ENCODE measurements around the gene ODF2L. TPM values are rescaled to one million over a fixed set of nuclear protein-coding genes. Genes with fewer than 3 reads are reported as not detected.

Gene ODF2L
- total RNA-seq, 4 donors from 2014 or later, result 48.2 to 111 (median 64.7) TPM

GRCh38 chr1:86388777-86389176 is 7.3 kb downstream of the ODF2L start:
- DNase-seq, result no peak
- TF ChIP-seq CTCF (IDR thresholded peaks at IDR 0.05), result no peak
- TF ChIP-seq POLR2A (IDR thresholded peaks at IDR 0.05), result no peak
- no peaks in the 10 kb centered on the region for H3K9me3 ChIP-seq
- no peaks in the 10 kb centered on the region for H3K36me3 ChIP-seq
- no peaks in the 10 kb centered on the region for H3K27me3 ChIP-seq
- intact Hi-C loops (cut with DNase I), result no loop called here
- peaks cover 0 to 5% of the 10 kb centered on the region in 2 donors for H3K4me1 ChIP-seq
- H3K4me3 ChIP-seq (replicated peaks in 1 of 3), result no peak overlapping the region
- H3K27ac ChIP-seq, result no peak overlapping the region

GRCh38 chr1:86387916-86388627 is 8.1 kb downstream of the ODF2L start:
- Histone ChIP-seq H3K4me1 (peaks cover 0 to 5% of the 10 kb centered on the region in 2 donors), H3K9me3 (no peaks in the 10 kb centered on the region), H3K4me3 (replicated peaks in 1 of 3) (no peak overlapping the region), H3K27me3 (no peaks in the 10 kb centered on the region), H3K36me3 (no peaks in the 10 kb centered on the region), H3K27ac (no peak overlapping the region)
- 95 to 97% methylated on average over 3 of the region's 3 CpGs for WGBS, 2 donors
- intact Hi-C loops (cut with DNase I), result no loop called here
- DNase-seq, result no peak
- TF ChIP-seq CTCF (IDR thresholded peaks at IDR 0.05) (no peak), POLR2A (IDR thresholded peaks at IDR 0.05) (no peak)

- no peaks in the 10 kb centered on the region for H3K9me3 ChIP-seq
- H3K27ac ChIP-seq, result peak overlapping the region in 1 of 3 donors; percentile 5
Observed at GRCh38 chr1:86382878-86383277, 13.2 kb downstream of the ODF2L start.

GRCh38 chr1:86381223-86381622 is 14.9 kb downstream of the ODF2L start:
- intact Hi-C loops (cut with DNase I), result no loop called here
- Histone ChIP-seq H3K36me3 (no peaks in the 10 kb centered on the region), H3K9me3 (no peaks in the 10 kb centered on the region), H3K4me1 (no peaks in the 10 kb centered on the region), H3K27ac (no peak overlapping the region), H3K27me3 (no peaks in the 10 kb centered on the region), H3K4me3 (replicated peaks in 1 of 3) (no peak overlapping the region)
- TF ChIP-seq POLR2A (IDR thresholded peaks at IDR 0.05) (no peak), CTCF (IDR thresholded peaks at IDR 0.05) (no peak)
- WGBS, 2 donors, result 81 to 82% methylated on average over 4 of the region's 4 CpGs
- no peak for DNase-seq

More at GRCh38 chr1:86382878-86383277, 13.2 kb downstream of the ODF2L start:
- no peaks in the 10 kb centered on the region for H3K36me3 ChIP-seq
- intact Hi-C loops (cut with DNase I), result no loop called here
- no peak overlapping the region for H3K4me3 ChIP-seq (replicated peaks in 1 of 3)
- DNase-seq, result no peak
- WGBS, 2 donors, result 72 to 79% methylated on average over 1 of the region's 1 CpG
- TF ChIP-seq POLR2A (IDR thresholded peaks at IDR 0.05) (no peak), CTCF (IDR thresholded peaks at IDR 0.05) (no peak)
- no peaks in the 10 kb centered on the region for H3K4me1 ChIP-seq
- H3K27me3 ChIP-seq, result no peaks in the 10 kb centered on the region

GRCh38 chr1:86380257-86380861 is 15.8 kb downstream of the ODF2L start:
- no peaks in the 10 kb centered on the region for H3K9me3 ChIP-seq
- H3K27ac ChIP-seq, result no peak overlapping the region
- H3K36me3 ChIP-seq, result no peaks in the 10 kb centered on the region
- H3K4me1 ChIP-seq, result no peaks in the 10 kb centered on the region
- 9 to 10% methylated on average over 4 of the region's 4 CpGs for WGBS, 2 donors
- no peaks in the 10 kb centered on the region for H3K27me3 ChIP-seq
- no peak overlapping the region for H3K4me3 ChIP-seq (replicated peaks in 1 of 3)
- DNase-seq, result no peak
- intact Hi-C loops (cut with DNase I), result no loop called here
- TF ChIP-seq CTCF (IDR thresholded peaks at IDR 0.05) (peak; percentile 54 to 88 (median 74)), POLR2A (IDR thresholded peaks at IDR 0.05) (no peak)

Data from thyroid gland (tissue), 4 donors.